HG03025 (cell line): ENCODE data around the gene BLM.

Experiments used
- ATAC-seq: cut with Tn5 transposase; IDR thresholded peaks from one replicate; pipeline ENCODE4 v1.9.1; 2021; ENCODE audit warnings: mild to moderate bottlenecking, moderate library complexity; ENCODE audit not compliant: unreplicated experiment, low FRiP score

Gene BLM

DNA sequence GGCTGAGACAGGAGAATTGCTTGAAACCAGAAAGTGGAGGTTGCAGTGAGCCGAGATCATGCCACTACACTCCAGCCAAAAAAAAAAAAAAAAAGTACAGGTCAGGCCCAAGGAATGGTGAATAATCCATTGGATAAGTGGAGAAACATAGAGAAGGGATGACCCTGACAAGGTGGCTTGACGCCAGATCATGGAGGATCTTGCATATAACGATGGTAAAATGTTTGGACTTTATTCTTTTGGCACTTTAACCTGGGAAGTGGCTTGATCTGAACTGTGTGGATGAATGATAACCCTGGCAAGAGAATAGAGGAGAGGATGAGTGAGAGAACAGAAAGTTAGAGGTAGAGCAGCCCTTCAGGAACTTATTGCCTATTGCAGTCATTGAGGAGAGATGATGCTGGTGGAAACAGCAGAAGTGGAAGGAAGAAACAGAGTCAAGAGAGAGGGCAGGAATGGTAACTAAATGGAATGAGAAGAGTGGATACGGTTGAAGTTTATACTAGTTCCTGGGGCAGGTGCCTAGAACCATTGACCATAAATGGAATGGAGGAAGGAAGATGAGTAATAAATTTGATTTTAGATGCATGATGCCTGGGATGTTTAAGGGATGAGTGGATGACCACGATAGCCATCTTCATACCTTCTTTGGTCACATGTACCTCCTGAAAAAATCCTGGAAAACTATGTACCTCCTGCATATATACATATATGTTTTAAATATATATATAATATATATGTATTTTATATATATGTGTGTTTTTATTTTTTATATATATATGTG is 57.8 kb downstream of the BLM start:
- ATAC-seq: no peak

DNA sequence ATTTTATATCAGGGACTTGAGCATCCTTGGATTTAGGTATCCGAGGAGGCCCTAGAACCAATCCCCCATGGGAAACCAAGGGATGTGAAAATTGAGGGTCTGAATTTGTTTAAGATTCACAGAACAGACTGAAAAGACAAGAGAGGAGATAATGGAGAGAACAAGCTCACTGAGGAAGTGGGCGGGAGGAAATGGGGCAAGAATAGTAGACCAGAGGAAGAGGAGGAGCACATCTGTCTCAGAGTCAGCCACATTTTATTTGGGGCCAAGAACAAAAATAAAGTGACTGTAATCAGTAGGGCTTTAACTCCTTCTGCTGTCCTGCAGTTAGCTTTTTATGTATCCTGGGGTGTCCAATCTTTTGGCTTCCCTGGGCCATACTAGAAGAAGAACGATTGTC is 63.8 kb downstream of the BLM start:
- ATAC-seq: no peak

DNA sequence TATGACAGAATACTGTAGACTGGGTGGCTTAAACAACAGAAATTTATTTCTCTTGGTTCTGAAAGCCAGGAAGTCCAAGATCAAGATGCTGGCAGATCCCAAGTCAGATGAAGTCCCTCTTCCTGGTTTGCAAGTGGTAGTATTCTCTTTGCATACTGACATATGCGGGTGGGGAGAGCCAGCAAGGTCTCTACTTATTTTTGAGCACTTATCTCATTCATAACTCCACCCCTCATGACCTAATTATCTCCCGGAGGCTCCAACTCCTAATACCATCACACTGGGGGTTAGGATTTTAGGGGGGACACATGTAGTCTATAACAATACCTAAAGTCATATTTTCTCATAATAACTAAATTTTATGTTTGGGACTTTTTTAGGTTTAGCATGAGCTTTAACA is 65.3 kb downstream of the BLM start:
- ATAC-seq: no peak

DNA sequence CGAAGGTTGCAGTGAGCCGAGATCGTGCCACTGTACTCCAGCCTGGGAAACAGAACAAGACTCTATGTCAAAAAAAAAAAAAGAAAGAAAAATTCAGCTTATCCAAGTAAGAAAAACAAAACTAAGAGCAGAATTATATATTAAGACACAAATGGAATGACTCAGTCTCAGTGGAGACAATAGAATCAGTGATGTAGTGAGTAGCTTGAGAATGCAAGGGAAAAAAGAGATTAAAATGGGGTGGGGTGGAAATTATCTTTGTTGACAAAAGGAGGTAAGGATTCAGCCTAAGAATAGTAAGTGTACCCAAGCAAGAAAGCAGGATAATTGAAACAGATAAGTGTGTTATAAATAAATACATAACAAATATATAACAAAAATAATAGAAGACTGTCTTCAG is 70.7 kb downstream of the BLM start:
- no peak for ATAC-seq

DNA sequence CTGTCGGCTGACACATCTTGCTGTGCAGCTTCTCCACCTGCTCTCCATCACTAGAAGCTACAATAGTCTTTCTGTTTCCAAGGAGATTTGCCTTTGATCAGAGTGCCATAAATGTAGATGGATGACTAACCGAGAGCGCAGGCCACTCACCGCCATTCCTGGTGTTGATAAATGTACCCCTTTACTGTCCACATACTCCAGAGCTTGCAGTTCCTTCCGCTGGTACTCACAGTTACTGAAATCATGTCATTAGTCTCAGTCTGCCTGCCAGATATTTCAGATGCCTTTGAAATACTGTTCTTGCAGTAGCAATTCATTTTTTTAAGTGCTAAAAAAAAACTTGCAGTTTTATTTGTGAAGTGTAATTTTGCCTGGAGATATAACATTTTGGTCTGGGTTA is 72.3 kb downstream of the BLM start:
- no peak for ATAC-seq

DNA sequence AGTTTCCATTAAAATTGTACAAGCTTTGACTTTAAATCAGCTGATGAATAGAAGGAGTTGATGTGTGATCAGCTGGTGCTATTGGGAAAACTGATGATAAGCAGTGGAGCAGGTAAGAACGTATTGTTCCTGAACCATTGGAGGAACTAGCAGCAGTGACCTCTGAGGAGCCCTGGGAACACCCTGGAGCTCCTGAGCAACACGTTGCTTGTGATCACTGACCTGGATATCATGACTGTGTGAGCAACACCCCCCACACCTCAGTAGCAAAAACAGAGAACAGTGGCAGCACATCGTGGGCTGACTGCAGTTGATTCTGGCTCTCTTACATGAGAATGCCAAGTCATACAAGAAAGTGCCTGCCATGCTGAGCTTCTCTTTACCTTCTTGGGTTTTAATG is 72.9 kb downstream of the BLM start:
- ATAC-seq: no peak

DNA sequence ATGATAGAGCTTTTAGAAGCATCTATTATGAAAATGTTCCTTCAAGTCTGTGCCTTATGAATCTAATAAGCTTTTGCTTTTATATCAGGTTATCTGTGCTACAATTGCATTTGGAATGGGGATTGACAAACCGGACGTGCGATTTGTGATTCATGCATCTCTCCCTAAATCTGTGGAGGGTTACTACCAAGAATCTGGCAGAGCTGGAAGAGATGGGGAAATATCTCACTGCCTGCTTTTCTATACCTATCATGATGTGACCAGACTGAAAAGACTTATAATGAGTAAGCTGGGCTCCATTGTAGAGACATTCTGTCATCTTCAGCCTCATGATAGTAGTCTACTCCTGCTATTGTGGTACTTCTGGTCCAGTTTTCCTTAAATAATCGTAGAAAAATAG is 73.4 kb downstream of the BLM start:
- ATAC-seq: no peak

DNA sequence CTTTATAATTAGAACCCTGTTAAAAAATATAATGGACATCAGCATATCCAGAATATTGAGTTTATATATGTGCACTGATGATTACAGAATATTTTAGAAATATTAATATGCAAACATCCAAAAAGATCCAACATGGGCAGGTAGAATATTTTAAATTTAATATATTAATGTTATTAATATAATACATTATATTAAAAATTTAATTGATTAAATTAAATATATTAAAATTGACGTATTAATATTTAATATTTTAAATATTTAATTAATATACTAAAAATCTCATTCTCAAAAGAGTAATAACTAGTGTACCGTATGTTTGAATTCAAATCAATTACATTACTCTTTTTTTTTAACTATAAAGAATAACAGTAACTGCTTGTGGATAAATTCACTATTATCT is 77.4 kb downstream of the BLM start:
- no peak for ATAC-seq

DNA sequence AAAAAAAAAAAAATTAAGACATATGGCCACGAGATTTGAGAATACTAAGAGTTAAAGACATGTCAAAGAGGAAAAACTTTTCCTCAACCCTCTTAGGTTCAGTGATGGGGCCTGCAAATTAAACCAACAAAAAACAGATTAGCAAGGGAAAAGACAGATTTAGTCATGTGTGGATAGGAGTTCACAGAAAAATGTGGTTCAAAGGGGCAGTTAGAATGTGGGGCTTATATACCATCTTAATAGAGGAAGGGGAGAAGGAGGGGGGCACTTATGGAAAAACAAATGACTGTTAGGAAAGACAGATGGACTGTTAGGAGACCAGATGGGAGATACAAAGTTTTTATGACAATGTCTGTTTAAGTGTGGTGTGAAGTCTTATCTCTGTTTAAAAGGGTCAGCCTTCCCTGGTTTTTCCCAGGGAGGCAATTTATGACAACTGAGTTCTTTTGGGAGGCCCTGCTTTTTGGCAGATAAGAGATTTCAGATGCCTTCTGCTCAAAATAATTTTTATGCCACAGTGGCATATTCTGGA is 82.6 kb downstream of the BLM start:
- no peak for ATAC-seq

DNA sequence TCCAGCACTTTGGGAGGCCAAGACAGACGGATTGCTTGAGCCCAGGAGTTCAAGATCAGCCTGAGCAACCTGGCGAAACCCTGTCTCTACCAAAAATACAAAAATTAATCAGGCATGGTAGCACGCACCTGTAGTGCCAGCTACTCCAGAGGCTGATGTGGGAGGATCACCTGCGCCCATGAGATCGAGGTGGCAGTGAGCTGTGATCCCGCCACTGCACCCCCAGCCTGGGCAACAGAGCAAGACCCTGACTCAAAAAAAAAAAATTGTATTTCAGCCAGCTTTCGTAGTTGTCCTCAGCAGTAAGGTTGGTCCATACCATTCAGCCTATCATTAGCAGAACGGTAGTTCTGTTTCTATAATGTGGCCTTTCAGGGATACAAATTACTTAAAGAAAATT is 84.7 kb downstream of the BLM start:
- ATAC-seq: no peak

DNA sequence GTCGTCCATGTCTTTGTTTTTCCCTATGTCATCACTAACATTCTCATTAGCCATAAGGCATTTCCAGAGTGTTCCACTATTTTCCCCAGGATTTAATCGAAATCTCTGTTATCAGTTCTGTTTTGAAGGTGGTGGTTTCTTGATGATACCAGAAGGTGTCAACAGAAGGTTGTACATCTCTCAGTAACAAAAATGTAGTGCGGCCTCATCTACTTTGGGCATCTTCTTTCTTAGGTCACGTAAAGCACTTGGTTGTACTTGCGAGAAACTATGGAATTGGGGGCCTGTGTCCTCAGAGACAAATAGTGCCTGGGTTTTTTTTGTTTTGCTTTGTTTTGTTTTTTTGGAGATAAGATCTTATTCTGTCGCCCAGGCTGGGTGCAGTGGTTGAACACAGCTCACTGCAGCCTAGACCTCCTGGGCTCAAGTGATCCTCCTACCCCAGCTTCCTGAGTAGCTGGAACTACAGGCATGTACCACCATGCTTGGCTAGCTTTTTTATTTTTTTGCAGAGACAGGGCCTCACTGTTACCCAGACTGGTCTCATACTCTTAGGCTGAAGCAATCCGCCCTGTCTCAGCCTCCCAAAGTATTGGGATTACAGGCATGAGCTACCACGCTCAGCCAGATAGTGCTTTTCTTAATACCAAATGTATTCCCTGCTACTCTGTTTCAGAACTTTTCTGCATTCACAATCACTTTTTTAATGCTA is 90.1 kb downstream of the BLM start:
- no peak for ATAC-seq

DNA sequence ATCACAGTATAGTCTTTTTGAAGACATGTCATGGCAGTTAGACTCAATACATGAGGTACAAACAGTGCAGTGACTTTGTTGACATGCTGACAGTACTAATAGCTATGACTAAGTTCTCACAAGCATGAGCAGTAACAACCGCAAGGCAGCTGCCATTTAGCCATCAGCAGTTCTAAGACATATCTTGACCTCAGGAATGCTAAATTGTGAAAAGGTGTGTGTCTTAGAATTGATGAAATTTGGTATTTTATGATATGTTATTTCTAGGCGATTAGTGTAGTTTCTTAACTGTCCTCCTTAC is 90.6 kb downstream of the BLM start:
- ATAC-seq: no peak

DNA sequence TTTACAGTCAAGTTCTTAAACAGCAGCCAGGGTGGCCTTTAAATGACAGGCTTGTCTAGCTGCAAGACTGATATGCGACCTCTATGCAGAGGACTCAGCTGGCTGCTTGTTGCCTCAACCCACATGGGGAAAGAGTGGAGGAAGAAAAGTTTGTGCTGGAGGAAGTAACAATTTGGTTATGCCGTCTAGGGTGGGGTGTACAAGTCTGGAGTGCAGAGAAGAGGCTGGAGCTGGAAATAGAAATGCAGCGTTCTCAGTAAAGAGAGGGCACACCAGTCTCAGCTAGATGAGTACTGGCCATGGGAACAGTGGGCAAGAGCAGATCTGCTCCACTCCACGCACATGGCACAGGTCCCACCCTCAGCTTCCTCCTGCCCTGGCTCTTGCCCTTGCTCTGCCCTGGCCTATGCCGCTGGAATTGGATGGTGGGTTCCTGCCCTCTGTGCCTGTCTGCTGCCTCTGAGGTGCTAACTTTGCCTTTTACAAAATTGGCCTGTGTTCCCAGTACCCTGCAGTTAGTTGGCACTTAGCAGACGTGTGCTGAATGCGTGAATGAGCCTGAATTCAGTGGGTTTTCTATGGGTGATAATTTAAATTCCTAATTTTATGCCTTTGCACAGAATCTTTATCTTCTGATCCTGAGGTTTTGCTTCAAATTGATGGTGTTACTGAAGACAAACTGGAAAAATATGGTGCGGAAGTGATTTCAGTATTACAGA is 91.5 kb downstream of the BLM start:
- no peak for ATAC-seq

DNA sequence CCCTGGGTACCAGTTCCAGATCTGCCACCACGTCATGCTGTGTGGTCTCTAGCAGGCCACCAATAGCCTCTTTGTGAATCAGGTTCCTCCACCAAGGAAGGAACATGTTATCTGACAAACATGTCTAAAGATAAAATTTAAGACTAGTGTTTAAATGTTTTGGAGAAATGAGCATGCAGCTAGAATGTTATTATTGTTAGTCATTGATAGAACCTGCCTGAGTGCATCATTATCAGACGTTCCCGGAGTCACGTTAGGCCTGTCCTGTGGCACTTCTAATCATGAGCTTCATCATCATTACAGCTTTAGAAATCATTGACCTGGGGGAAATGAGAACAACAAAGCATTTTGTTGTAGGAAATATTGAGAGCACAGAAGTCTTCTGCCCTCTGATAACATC is 92.4 kb downstream of the BLM start:
- no peak for ATAC-seq

DNA sequence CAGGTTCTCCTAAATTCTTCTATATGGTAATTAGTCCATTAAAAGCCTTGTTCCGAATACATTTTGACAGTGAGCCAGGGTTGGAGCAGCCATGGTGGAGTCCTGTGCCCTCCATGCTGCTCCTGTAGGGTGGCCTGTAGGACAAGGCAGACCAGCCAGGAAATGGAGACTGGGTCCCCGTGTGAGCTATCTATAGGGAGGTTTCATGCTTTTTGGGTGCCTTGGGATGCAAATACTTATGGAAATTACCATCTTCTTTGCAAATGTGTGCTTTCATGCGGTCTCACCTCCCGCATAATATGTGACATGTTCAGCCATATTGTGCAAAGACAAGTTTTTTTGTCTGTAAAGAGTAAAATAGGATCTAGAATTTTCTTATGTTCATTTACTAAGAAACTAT is 93.2 kb downstream of the BLM start:
- no peak for ATAC-seq

DNA sequence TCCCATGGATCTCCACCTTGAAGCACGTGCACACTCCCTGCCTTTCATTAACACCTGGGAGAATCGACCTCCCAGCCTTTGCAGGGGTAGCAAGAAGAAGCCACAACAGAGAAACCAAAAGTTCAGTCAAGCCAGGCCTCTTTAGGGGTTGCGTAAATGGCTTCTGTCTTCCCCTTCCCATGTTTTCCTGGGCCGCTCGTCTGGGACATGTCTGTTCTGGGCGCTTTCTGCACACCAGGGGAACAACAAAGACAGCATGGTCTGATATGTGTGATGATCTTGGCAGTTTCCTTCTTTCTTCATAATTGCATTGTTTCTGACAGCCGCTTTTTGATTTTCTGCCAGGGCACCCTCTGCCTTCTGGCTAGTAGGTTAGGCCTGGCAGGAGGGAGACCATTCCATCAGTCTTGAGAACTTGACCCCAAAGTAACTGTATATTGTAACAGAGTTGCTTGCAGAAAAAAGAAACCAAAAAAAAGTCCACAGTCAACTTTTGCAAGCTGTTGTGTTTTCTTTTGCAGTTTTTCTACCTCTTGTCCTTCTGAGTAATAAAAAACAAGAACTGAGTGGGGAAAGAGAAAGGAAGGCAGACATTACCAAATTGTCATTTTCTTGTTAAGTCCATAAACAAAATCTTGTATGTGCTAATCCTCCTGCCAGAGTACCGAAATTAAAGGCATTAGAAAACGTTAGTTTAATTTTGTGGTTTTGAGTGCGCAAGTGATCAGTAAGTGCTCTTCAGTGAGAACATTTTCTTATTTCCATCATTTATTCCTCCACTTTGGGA is 95.2 kb downstream of the BLM start:
- ATAC-seq: no peak

DNA sequence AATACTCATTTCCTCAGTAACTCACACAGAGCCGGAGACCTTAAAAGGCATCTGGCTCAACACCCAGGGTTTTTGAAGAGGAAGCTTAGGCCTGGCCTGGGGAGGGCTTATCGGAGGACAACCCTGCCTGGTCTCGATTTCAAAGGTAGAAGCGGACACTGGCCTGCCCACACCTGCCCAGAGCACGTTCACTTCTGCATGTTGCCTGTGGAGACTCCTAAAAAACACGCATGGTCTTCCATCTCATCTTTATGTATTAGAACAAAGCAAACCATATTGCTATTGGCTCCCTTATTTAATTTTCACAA is 95.8 kb downstream of the BLM start:
- no peak for ATAC-seq

DNA sequence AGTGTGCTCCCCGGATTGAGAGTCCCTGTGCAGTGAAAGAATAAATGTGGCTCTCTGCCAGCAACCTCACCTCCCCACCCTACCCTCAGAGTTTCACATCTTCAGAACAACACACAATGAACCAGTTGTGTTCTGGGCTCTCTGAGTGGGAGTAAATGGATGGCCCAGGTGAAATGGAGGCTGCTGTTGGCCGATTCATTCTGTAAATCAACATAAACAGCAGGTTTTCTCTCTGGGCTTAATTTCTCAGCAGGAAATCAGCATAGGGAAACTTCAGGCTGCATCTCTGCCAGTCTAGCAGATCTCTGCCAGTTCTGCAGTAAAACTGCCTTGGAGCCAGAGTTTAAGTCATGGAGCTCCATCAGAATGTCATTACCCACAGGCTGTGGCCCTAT is 96.6 kb downstream of the BLM start:
- ATAC-seq: no peak

DNA sequence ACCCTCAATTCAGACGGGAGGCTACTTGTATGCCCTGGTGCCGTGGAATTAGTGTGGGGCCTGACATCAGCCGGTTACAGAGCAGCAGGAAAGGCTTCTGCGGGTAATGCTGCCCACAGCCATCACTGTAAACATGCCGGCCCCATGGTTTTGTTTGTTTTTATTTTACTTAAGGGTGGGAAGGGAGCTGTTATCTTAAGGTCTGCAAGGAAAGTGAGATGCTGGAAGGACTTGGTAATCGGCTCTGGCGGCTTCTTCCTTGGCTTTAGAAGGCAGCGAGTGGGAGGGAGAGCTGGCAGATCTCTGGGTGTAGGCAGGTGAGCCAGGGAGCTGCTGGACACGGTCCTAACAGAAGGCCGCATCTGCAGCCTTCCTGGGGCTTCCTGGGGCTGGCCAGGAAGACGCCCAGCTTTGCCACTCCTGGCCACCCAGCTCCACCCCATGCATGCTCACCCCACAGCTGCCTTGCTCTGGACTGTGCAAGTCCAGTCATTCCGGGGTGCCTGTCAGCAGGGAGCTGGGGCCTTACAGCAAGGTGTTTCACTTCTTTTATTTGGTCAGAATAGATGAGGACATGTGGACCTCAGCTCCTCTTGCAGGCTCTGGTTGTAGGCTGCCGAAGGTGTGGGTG is 97.2 kb downstream of the BLM start:
- ATAC-seq: no peak

DNA sequence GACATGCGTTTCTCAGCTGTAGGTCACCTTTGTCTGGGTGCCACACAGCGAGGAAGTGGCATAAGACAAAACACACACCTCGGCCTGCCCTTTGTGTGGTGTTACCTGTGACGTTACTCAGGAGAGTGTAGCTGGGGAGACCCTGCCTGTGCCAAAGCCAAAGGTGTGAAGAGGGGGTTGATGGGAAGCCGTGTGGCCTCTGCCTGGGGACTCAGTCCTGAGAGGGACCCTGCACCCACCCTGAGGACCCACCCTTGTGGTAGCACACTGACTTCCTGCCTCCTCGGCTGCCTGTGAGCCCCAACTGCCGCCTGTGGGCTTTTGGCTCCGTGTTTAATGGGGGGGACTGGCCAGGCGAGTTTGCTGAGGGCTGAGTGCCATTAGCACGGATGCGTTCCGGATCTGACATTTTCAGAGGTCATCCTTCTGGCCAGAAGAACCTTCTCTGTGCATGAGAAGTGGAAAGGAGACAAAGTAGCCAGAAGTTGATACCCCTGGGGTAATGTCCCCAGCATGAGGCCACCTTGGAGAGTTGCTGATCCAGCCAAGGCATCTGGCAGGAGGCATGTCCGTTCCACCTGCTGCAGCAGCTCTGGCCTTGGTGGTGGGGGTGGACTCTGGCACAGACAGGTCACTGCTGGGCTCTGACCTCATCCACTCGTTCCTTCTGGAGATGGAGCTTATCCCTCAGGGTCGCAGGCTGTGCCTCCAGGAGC is 99.4 kb downstream of the BLM start:
- no peak for ATAC-seq
